Activated CD8-positive, alpha-beta T cell treated with anti-CD3 and anti-CD28 coated beads for 36 hours (primary cell): ENCODE data around the gene PIGS. TPM values are rescaled to one million over a fixed set of nuclear protein-coding genes. Genes with fewer than 3 reads are reported as not detected.

Experiments
- ATAC-seq: fragments of 200-7000 bp; cut with Tn5 transposase; one replicate; pipeline ENCODE4 v1.10.0; 2021; ENCODE audit warnings: mild to moderate bottlenecking, moderate library complexity
- CTCF ChIA-PET: fragments of 350-600 bp; sonication (Branson Sonifier 250); formaldehyde crosslinking; loops from one replicate; lab custom pipeline; 2021; ENCODE audit warnings: antibody characterized with exemption; lab: Charles Lee
- POLR2A ChIA-PET: fragments of 350-600 bp; sonication (Branson Sonifier 250); formaldehyde crosslinking; loops from one replicate; lab custom pipeline; 2021; ENCODE audit warnings: antibody characterized with exemption; lab: Charles Lee
- DNase-seq: peaks from one replicate; pipeline ENCODE4 v3.0.0-alpha.2; 2020
- H3K27ac Mint-ChIP-seq: one replicate; pipeline ENCODE4 v1.8.0; 2021; ENCODE audit warnings: mild to moderate bottlenecking, mixed read lengths
- H3K27me3 Mint-ChIP-seq: one replicate; pipeline ENCODE4 v1.8.0; 2021; ENCODE audit warnings: mixed read lengths
- H3K36me3 Mint-ChIP-seq: one replicate; pipeline ENCODE4 v1.8.0; 2021; ENCODE audit warnings: low read depth, mixed read lengths
- H3K4me1 Mint-ChIP-seq: one replicate; pipeline ENCODE4 v1.8.0; 2021; ENCODE audit warnings: low read depth, mixed read lengths
- H3K4me3 Mint-ChIP-seq: one replicate; pipeline ENCODE4 v1.8.0; 2021; ENCODE audit warnings: mild to moderate bottlenecking, moderate library complexity, mixed read lengths
- H3K9me3 Mint-ChIP-seq: one replicate; pipeline ENCODE4 v1.8.0; 2021; ENCODE audit warnings: mixed read lengths
- intact Hi-C: fragments of 100-400 bp; cut with micrococcal nuclease; formaldehyde crosslinking; loops from one replicate; pipeline ENCODE4 v1.10.0; 2022
- total RNA-seq, 2 experiments: library from RNA; stranded (reverse); gene quantifications; one replicate each; pipeline ENCODE4 v1.2.3, GENCODE V29; 2021
- TF ChIP-seq, protein P1 (sequence below): fragments of 200-600 bp; IDR thresholded peaks from one replicate; pipeline ENCODE4 v1.8.0; 2022; ENCODE audit warnings: antibody characterized with exemption, mild to moderate bottlenecking

PIGS gene
- total RNA-seq, 2 experiments from 2014 or later: 33.8 to 36.9 TPM

DNA sequence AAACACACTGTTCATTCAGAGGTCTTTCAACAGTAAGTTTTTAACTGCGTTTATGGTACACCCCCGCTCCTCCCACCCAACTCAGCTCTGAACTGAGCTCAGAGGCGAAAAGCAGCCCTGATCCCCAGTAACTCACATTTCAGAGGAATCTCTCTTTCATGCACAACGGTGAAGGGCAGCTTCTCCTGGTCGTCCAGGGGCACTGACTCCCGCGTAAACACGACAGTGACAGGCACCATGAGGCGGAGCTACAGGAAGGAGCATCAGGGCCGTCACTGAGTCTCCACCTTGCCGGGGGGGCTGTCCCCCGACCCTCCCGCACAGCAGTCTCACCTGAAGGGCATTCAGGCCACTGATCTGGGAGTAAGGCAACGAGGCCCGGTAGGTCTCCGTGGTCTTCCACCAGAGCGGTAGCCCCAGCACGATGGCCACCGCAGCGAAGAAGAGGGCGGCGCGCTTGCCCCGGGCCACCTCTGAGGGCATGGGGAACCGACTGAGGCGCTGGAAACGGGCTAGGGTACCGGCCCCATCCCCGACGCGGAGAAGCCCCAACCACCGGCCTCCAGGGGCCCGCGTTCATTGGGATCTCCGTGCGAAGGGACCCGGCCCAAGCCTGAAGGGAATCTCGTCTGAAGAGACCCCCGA lies 486 bp downstream of the PIGS start:
- no peaks in the 10 kb centered on the region for H3K27me3 Mint-ChIP-seq
- H3K4me3 Mint-ChIP-seq: peak overlapping the region; percentile 89
- no peaks in the 10 kb centered on the region for H3K9me3 Mint-ChIP-seq
- intact Hi-C loops: no loop called here
- H3K4me1 Mint-ChIP-seq: peaks cover 45% of the 10 kb centered on the region
- DNase-seq (peak; percentile 69), ATAC-seq (peak; percentile 50)
- POLR2A ChIA-PET: interaction anchor here (1.2 to 4.6 kb wide), 10 partner anchors 8 to 91 kb away, joined by 3 to 22 read pairs (median 5); partner anchors contain the start of genes BLTP2, SDF2 and SUPT6H
- TF ChIP-seq, protein P1, sequence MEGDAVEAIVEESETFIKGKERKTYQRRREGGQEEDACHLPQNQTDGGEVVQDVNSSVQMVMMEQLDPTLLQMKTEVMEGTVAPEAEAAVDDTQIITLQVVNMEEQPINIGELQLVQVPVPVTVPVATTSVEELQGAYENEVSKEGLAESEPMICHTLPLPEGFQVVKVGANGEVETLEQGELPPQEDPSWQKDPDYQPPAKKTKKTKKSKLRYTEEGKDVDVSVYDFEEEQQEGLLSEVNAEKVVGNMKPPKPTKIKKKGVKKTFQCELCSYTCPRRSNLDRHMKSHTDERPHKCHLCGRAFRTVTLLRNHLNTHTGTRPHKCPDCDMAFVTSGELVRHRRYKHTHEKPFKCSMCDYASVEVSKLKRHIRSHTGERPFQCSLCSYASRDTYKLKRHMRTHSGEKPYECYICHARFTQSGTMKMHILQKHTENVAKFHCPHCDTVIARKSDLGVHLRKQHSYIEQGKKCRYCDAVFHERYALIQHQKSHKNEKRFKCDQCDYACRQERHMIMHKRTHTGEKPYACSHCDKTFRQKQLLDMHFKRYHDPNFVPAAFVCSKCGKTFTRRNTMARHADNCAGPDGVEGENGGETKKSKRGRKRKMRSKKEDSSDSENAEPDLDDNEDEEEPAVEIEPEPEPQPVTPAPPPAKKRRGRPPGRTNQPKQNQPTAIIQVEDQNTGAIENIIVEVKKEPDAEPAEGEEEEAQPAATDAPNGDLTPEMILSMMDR: no peak
- CTCF ChIA-PET: interaction anchor here (0.6 to 4.0 kb wide), 10 partner anchors 9 to 159 kb away, joined by 3 to 31 read pairs (median 4); no protein-coding TSS in a partner anchor
- peaks cover 37% of the 10 kb centered on the region for H3K36me3 Mint-ChIP-seq
- H3K27ac Mint-ChIP-seq: peak overlapping the region; percentile 93

DNA sequence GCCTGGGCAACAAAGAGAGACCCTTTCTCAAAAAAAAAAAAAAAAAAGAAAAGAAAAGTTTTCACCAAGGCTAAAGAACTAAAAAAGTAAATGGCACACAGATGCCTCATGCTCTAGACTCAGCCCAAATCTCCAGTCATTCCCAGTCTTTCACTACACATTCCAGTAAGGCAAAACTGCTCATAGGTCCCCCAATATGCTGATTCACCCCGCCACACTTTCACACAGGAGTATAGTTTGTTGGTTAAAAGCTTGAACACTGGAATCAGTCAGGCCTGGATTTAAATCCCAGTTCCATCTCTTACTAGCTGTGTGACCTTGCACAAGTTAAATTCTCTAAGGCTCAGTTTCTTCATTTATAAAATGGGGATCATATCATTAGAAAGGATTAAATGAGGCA lies 1.9 kb downstream of the PIGS start:
- Mint-ChIP-seq H3K27ac (peak overlapping the region; percentile 50), H3K27me3 (no peaks in the 10 kb centered on the region), H3K9me3 (no peaks in the 10 kb centered on the region), H3K36me3 (peaks cover 34% of the 10 kb centered on the region), H3K4me3 (peak overlapping the region; percentile 89), H3K4me1 (peaks cover 43% of the 10 kb centered on the region)
- DNase-seq (no peak), ATAC-seq (no peak)
- intact Hi-C loops: no loop called here
- ChIA-PET POLR2A (interaction anchor here (1.3 to 4.6 kb wide), 2 partner anchors 9 to 86 kb away, joined by 3 to 22 read pairs; no protein-coding TSS in a partner anchor), CTCF (interaction anchor here (4.0 kb wide), 1 partner anchor 21 kb away, joined by 31 read pairs; no protein-coding TSS in a partner anchor)
- TF ChIP-seq, protein P1: no peak

DNA sequence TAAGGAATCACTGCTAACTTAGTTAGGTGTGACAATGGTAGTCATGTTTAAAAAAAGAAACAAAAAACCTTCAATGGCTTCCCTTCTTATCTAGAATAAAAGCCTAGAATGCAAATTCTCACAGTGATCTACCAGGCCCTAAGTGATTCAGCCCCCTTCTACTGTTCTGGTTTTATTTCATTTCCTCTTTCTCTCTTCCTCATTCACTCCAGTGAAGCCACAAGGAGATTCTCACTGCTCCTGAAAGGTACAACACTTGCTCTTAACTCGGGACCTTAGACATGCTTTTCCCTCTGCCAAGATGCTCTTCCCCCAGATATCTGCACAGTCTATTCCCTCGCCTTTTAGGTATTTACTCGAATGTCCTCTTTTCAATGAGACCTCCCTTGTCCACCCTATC lies 3.7 kb downstream of the PIGS start:
- Mint-ChIP-seq H3K9me3 (no peaks in the 10 kb centered on the region), H3K36me3 (peaks cover 33% of the 10 kb centered on the region), H3K4me3 (no peak overlapping the region), H3K27ac (peak overlapping the region; percentile 65), H3K27me3 (no peaks in the 10 kb centered on the region), H3K4me1 (peaks cover 37% of the 10 kb centered on the region)
- TF ChIP-seq, protein P1: no peak
- POLR2A ChIA-PET: interaction anchor here (1.3 kb wide), 1 partner anchor 9 kb away, joined by 4 read pairs; the partner anchor contains the start of gene ALDOC
- DNase-seq (no peak), ATAC-seq (no peak)
- intact Hi-C loops: no loop called here
- CTCF ChIA-PET: no interaction called here

DNA sequence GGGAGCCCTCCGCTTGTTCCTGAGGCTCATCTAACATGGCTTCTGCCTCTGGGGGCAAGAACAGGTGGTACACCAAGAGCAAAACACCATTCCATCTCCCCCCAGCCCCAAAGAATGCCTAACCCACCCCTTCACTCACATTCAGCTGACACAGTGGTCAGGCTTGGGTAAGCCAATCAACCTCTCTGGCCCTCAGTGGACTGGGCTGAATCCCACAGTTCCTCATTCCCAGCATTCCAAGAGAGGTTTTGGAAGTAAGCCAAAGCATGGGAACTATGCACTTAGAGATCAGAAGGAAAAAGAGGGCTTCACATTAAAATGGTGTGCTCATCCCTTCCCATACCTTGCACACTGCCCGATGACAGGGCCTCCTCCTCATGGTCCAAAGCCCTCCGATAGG lies 7.8 kb downstream of the PIGS start:
- H3K4me1 Mint-ChIP-seq: peaks cover 18% of the 10 kb centered on the region
- intact Hi-C loops: no loop called here
- peaks cover 37% of the 10 kb centered on the region for H3K36me3 Mint-ChIP-seq
- TF ChIP-seq, protein P1: no peak
- ChIA-PET CTCF (no interaction called here), POLR2A (no interaction called here)
- no peak overlapping the region for H3K4me3 Mint-ChIP-seq
- H3K9me3 Mint-ChIP-seq: no peaks in the 10 kb centered on the region
- H3K27ac Mint-ChIP-seq: no peak overlapping the region
- H3K27me3 Mint-ChIP-seq: no peaks in the 10 kb centered on the region
- ATAC-seq: no peak
- no peak for DNase-seq

DNA sequence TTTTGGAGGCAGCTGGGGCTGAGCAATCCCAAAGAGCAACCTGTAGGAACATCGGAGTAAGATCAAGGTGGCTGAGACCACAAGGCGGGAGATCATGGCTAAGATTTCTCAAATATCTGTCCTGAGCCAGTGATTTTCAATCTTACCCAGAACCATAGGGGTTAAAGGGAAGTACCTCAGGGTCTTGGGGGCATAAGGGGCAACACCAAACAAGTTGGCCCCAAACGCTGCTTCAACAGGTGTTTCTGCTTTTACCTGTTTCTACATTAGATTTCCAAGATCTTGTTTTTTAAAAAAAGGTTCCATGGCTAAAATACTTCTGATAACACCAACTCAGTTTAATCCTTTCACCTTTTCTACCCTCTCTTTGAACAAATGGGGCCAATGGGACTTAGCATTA lies 16.3 kb downstream of the PIGS start:
- H3K4me3 Mint-ChIP-seq: no peak overlapping the region
- H3K36me3 Mint-ChIP-seq: peaks cover 37% of the 10 kb centered on the region
- no peak overlapping the region for H3K27ac Mint-ChIP-seq
- H3K27me3 Mint-ChIP-seq: no peaks in the 10 kb centered on the region
- no peaks in the 10 kb centered on the region for H3K9me3 Mint-ChIP-seq
- TF ChIP-seq, protein P1: no peak
- ATAC-seq (no peak), DNase-seq (no peak)
- peaks cover 22% of the 10 kb centered on the region for H3K4me1 Mint-ChIP-seq
- intact Hi-C loops: no loop called here
- CTCF ChIA-PET: no interaction called here
- POLR2A ChIA-PET: no interaction called here
